ENCODE measurements around the gene CACNA1C.

CACNA1C gene

DNA sequence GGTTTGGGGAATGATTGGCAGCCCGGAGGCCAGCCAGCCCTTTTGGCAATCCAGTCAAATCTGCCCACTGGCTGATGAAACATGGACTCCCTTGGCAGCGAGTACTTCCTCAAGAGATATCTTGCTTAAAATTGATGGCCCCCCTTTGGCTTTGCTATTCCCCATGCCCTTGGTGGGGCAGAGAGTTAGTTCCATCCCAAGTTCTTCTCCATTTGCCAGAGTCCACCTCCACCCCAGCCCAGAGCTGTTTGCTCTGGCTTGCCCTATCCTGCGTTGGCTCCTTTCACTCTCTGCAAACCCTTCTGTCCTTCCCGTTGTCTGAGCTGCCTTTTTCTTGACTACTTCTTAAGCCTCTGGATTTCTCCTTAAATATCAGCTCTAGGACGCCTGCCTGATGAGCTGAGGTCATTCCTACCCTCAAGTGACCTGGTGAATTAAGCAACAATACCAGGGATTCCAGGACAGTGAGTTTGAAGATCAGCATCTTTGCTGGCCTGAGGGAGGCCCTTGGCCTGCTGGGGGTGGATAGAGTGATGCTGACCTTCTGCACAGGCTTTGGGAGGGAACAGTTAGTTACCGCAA, 212.0 kb downstream of the CACNA1C start:
- ATAC-seq (ENCODE audit: low read depth): peak; percentile 36; the same call in 2 of the 3 replicates
- TF ChIP-seq, protein P1, sequence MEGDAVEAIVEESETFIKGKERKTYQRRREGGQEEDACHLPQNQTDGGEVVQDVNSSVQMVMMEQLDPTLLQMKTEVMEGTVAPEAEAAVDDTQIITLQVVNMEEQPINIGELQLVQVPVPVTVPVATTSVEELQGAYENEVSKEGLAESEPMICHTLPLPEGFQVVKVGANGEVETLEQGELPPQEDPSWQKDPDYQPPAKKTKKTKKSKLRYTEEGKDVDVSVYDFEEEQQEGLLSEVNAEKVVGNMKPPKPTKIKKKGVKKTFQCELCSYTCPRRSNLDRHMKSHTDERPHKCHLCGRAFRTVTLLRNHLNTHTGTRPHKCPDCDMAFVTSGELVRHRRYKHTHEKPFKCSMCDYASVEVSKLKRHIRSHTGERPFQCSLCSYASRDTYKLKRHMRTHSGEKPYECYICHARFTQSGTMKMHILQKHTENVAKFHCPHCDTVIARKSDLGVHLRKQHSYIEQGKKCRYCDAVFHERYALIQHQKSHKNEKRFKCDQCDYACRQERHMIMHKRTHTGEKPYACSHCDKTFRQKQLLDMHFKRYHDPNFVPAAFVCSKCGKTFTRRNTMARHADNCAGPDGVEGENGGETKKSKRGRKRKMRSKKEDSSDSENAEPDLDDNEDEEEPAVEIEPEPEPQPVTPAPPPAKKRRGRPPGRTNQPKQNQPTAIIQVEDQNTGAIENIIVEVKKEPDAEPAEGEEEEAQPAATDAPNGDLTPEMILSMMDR (IDR thresholded peaks at IDR 0.05; ENCODE audit: poor library complexity, severe bottlenecking): no peak
- no peak overlapping the region for H3K4me3 ChIP-seq (ENCODE audit: severe bottlenecking)

DNA sequence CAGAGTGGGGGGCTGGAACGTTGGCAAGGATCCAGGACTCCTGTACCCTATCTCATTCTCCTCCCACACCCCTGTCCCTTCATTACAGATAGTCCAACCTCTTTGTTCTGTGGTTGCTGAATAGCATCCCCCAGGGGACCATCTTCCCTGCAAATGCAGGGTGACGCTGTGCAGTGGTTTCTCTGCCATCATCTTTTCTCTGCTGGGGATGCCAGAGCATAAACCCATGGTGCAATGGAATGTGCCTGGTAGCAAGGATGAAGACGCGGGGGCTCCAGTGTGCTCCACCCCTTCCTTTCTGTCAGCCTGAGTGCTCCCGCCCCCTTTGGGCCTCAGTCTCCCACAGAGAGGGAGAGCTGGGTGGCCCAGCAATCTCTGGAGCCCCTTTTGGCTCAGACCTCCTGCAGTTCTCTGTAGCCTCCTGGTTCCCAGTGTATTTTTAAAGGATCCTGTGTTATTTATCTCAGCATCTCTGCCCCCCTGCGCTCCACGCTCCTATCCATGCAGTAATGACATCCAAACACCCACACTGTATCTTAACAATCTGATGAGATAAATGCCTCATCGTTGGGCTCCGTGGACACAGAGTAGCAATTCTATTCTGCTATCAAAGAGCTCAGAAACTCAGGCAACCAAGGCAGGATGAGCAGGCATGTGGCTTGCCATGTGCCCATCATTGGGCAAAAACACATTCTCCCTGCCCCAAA, 212.8 kb downstream of the CACNA1C start:
- H3K27ac ChIP-seq (ENCODE audit: poor library complexity, severe bottlenecking): no peak overlapping the region
- TF ChIP-seq, protein P1 (IDR thresholded peaks at IDR 0.05; ENCODE audit: poor library complexity, severe bottlenecking): no peak
- H3K4me3 ChIP-seq (ENCODE audit: severe bottlenecking): no peak overlapping the region
- H3K27me3 ChIP-seq (ENCODE audit: insufficient read depth, poor library complexity, severe bottlenecking): peaks cover 13% of the 10 kb centered on the region
- H3K36me3 ChIP-seq (ENCODE audit: low read depth): no peaks in the 10 kb centered on the region
- H3K4me1 ChIP-seq (ENCODE audit: insufficient read depth, poor library complexity, severe bottlenecking): no peaks in the 10 kb centered on the region
- no peaks in the 10 kb centered on the region for H3K9me3 ChIP-seq (ENCODE audit: severe bottlenecking)
- DNase-seq (ENCODE audit: low spot score) (peak; percentile 19), ATAC-seq (ENCODE audit: low read depth) (no peak)

More for the DNA sequence above, 212.0 kb downstream of the CACNA1C start:
- peak; percentile 23 for DNase-seq (ENCODE audit: low spot score)
- Histone ChIP-seq H3K9me3 (ENCODE audit: severe bottlenecking) (no peaks in the 10 kb centered on the region), H3K27ac (ENCODE audit: poor library complexity, severe bottlenecking) (no peak overlapping the region), H3K4me1 (ENCODE audit: insufficient read depth, poor library complexity, severe bottlenecking) (no peaks in the 10 kb centered on the region), H3K36me3 (ENCODE audit: low read depth) (no peaks in the 10 kb centered on the region), H3K27me3 (ENCODE audit: insufficient read depth, poor library complexity, severe bottlenecking) (peaks cover 13% of the 10 kb centered on the region)

DNA sequence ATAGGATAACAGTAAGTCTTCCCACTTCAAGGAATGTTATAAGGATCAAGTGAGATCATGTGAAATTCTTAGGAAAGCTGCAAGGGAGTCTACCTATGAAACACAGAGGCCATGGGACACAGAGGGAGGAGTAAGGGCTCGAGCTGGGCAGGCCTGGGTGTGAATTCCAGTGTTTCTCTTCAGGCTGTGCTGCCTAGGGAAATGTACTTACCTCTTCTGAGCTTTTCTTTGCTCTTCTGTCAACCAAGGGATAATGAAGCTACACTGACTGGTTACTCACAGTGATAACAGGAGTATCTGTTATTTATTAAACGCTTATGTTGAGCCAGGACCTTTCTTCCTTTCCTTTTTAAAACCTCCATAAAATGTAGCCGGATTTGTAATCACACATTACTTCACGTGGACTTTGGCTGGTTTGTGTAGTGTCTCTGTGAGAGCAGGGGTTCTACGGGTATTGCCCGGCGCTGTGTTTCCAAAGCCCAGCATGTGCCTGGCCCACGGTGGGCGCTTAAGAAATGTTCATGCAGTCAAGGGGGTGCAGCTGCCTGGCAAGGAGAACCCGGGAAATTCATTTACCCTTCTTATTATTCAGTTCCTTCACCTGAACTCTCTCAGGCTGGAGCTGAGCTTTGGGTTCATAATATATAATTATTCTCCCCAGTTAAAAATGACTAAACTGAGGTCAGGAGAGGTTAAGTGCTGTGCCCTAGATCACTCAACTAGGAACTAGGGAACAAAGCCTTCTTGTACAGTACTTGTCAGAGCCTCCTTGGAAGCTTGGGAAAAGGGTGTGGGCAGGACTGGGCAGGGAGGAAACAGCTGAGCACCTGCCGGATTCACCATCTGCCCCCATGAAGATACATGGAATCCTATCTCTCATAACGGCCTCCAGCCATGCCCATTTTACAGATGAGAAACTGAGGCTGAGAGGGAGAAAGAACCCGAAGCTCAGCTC, 214.2 kb downstream of the CACNA1C start:
- H3K4me1 ChIP-seq (ENCODE audit: insufficient read depth, poor library complexity, severe bottlenecking): no peaks in the 10 kb centered on the region
- TF ChIP-seq, protein P1 (IDR thresholded peaks at IDR 0.05; ENCODE audit: poor library complexity, severe bottlenecking): no peak
- peaks cover 13% of the 10 kb centered on the region for H3K27me3 ChIP-seq (ENCODE audit: insufficient read depth, poor library complexity, severe bottlenecking)
- H3K36me3 ChIP-seq (ENCODE audit: low read depth): no peaks in the 10 kb centered on the region
- H3K9me3 ChIP-seq (ENCODE audit: severe bottlenecking): no peaks in the 10 kb centered on the region
- no peak overlapping the region for H3K27ac ChIP-seq (ENCODE audit: poor library complexity, severe bottlenecking)
- no peak overlapping the region for H3K4me3 ChIP-seq (ENCODE audit: severe bottlenecking)
- ATAC-seq (ENCODE audit: low read depth) (no peak), DNase-seq (ENCODE audit: low spot score) (peak; percentile 35)

DNA sequence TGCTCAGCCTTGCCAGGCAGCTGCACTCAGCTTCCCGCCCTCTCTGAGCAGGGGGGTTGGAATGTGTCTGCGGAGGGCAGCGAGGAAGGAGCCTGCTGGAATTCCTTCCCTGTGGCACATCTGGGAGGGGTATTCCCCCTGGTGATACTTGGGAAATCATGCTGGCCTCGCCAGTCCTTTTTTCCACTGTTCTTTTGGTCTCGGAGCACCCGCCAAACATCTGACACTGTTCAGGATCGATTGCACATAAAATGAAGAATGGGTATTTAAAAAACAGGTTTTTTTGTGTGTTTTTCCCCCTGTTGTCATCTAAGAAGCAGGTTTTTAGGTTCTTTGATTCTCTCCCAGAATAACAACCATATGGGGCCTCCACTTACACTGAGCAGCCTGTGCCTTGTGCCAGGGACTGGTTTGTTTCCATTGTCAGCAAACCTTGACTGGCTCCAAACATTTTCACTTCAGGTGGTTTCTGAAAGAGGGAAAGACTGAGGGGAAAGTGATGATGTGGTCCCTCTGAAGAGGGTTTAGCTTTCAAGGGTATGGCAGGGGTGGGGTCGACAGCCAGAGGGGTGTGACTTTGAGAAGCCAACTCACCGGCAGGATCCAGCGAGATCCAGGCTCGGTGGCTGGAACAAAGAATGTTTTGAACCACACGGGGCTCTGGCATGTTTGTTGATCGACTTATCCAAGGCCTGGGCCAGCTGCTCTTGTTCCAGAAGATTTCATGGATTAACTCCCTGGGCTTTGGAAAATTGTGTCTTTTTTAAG, 215.1 kb downstream of the CACNA1C start:
- TF ChIP-seq, protein P1 (IDR thresholded peaks at IDR 0.05; ENCODE audit: poor library complexity, severe bottlenecking): no peak
- peak overlapping the region; percentile 2 for H3K27ac ChIP-seq (ENCODE audit: poor library complexity, severe bottlenecking)
- no peak overlapping the region for H3K4me3 ChIP-seq (ENCODE audit: severe bottlenecking)
- no peaks in the 10 kb centered on the region for H3K36me3 ChIP-seq (ENCODE audit: low read depth)
- ATAC-seq (ENCODE audit: low read depth) (peak; percentile 55), DNase-seq (ENCODE audit: low spot score) (peak; percentile 29)
- peaks cover 13% of the 10 kb centered on the region for H3K27me3 ChIP-seq (ENCODE audit: insufficient read depth, poor library complexity, severe bottlenecking)
- H3K9me3 ChIP-seq (ENCODE audit: severe bottlenecking): no peaks in the 10 kb centered on the region
- H3K4me1 ChIP-seq (ENCODE audit: insufficient read depth, poor library complexity, severe bottlenecking): no peaks in the 10 kb centered on the region

All from RWPE2 (cell line).